MCF 10A (cell line): ENCODE results near the gene MGAT1. TPM values are rescaled to one million over a fixed set of nuclear protein-coding genes. Genes with fewer than 3 reads are reported as not detected.

Experiments
- BruUV-seq: library from RNA; stranded (reverse); fragments of 400-500 nt; replicated peaks from 2 replicates; lab custom pipeline; 2021; lab: Mats Ljungman, UMichigan
- CTCF ChIA-PET: fragments of 300-600 bp; sonication (Branson Sonifier 250); formaldehyde crosslinking; extraction: SDS; loops from one replicate; lab custom pipeline; 2021; ENCODE audit warnings: antibody characterized with exemption, inconsistent platforms; lab: Yijun Ruan, JAX
- POLR2A ChIA-PET: fragments of 300-600, 350-650 bp; sonication (Branson Sonifier 250); formaldehyde crosslinking; extraction: SDS; loops from one replicate; lab custom pipeline; 2020; ENCODE audit warnings: antibody characterized with exemption, inconsistent platforms; lab: Yijun Ruan, JAX
- DNase-seq: peaks from one replicate; pipeline ENCODE4 v3.0.0-alpha.2; 2018; ENCODE audit not compliant: unreplicated experiment
- H3K27ac Mint-ChIP-seq: one replicate; pipeline ENCODE4 v1.8.0; 2022; ENCODE audit warnings: mild to moderate bottlenecking, low read depth, mixed read lengths; ENCODE audit not compliant: unreplicated experiment
- H3K27me3 Mint-ChIP-seq: one replicate; pipeline ENCODE4 v1.8.0; 2022; ENCODE audit warnings: mixed read lengths; ENCODE audit not compliant: insufficient read depth, unreplicated experiment
- H3K36me3 Mint-ChIP-seq: one replicate; pipeline ENCODE4 v1.8.0; 2022; ENCODE audit warnings: mild to moderate bottlenecking, moderate library complexity, mixed read lengths; ENCODE audit not compliant: insufficient read depth, unreplicated experiment
- H3K4me1 Mint-ChIP-seq: one replicate; pipeline ENCODE4 v1.8.0; 2022; ENCODE audit warnings: mixed read lengths; ENCODE audit not compliant: insufficient read depth, unreplicated experiment
- H3K4me3 Mint-ChIP-seq: one replicate; pipeline ENCODE4 v1.8.0; 2022; ENCODE audit warnings: mild to moderate bottlenecking, moderate library complexity, mixed read lengths; ENCODE audit not compliant: unreplicated experiment
- H3K9me3 Mint-ChIP-seq: one replicate; pipeline ENCODE4 v1.8.0; 2022; ENCODE audit warnings: mixed read lengths; ENCODE audit not compliant: unreplicated experiment
- intact Hi-C: fragments of 100-400 bp; cut with micrococcal nuclease; formaldehyde crosslinking; loops from 2 replicates; pipeline ENCODE4 v1.14.1; 2022
- total RNA-seq: library from RNA; stranded (reverse); gene quantifications from 2 replicates; pipeline ENCODE4 v1.2.3, GENCODE V29; 2022
- TF ChIP-seq, protein P1 (sequence below): fragments of 200-600 bp; IDR thresholded peaks from one replicate; pipeline ENCODE4 v1.8.0; 2022; ENCODE audit warnings: antibody characterized with exemption, mild to moderate bottlenecking; ENCODE audit not compliant: unreplicated experiment

MGAT1 gene
- total RNA-seq, 1 experiment from 2014 or later: 135 TPM

DNA sequence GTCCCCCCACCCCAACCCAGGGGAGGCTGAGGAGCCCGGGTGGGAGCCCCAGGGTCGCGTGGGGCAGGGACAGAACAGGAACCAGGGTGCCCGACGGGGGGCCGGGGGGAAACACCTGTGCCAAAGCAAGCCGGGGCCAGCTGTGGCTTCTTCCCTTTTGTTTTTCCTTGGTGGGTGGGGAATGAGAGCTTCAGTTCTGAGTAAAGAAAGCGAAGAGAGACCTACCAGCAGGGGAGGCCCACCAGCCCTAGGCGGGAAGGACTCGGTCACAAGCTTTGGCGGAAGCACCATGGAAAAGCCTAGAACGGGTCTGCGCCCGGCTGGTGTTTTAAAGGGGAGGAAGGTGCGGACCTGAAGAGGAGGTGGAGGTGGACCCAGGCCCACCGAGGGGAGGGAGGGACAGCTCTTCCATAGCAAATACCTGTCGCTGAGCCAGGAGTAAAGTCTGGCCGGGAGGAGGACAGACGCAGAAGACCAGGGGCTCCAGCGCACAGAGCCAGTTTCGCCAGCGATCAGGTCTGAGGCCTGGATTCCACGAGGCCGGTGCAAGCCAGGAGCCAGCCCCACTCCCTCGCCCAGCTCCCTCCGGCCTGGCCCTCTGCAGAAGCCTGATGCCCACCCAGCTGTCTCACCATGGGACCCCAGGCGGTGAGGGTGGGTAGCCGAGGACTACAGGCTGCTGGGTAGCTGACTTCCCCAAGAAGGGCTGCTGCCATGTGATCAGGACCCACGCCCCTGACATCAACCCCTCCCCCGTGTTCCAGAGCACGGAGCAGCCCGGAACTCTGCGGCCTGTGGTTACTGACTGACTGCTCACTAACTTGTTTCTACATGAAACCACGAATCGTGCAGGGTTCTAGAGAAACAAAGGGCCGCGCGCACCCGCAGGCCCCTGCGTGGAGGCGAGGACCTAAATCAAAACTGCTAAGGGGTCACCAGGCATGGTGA is 849 bp upstream of the MGAT1 start:
- Mint-ChIP-seq H3K36me3 (peaks cover 55% of the 10 kb centered on the region), H3K4me3 (peak overlapping the region; percentile 75), H3K27ac (no peak overlapping the region), H3K27me3 (no peaks in the 10 kb centered on the region), H3K9me3 (no peaks in the 10 kb centered on the region), H3K4me1 (peaks cover 61% of the 10 kb centered on the region)
- ChIA-PET CTCF (interaction anchor here (0.5 to 1.1 kb wide), 5 partner anchors 60 to 477 kb away, joined by 3 to 6 read pairs (median 4); no protein-coding TSS in a partner anchor), POLR2A (interaction anchor here (0.7 to 4.6 kb wide), 8 partner anchors 8 to 419 kb away, joined by 3 to 78 read pairs (median 6); partner anchors contain the start of gene TRIM41)
- TF ChIP-seq, protein P1, sequence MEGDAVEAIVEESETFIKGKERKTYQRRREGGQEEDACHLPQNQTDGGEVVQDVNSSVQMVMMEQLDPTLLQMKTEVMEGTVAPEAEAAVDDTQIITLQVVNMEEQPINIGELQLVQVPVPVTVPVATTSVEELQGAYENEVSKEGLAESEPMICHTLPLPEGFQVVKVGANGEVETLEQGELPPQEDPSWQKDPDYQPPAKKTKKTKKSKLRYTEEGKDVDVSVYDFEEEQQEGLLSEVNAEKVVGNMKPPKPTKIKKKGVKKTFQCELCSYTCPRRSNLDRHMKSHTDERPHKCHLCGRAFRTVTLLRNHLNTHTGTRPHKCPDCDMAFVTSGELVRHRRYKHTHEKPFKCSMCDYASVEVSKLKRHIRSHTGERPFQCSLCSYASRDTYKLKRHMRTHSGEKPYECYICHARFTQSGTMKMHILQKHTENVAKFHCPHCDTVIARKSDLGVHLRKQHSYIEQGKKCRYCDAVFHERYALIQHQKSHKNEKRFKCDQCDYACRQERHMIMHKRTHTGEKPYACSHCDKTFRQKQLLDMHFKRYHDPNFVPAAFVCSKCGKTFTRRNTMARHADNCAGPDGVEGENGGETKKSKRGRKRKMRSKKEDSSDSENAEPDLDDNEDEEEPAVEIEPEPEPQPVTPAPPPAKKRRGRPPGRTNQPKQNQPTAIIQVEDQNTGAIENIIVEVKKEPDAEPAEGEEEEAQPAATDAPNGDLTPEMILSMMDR: no peak
- intact Hi-C loops: loop anchor here (5.0 kb wide), 1 partner anchor 384 kb away; no protein-coding TSS in a partner anchor
- DNase-seq: no peak
- no TSS peak for BruUV-seq

- no peaks in the 10 kb centered on the region for H3K9me3 Mint-ChIP-seq
- ChIA-PET POLR2A (interaction anchor here (0.5 to 4.6 kb wide), 32 partner anchors 7 to 1247 kb away, joined by 3 to 78 read pairs (median 6); partner anchors contain the start of genes TRIM41, TRIM52, TRIM7 and ZFP62), CTCF (interaction anchor here (0.6 to 2.7 kb wide), 5 partner anchors 9 to 383 kb away, joined by 3 to 14 read pairs (median 6); no protein-coding TSS in a partner anchor)
- peaks cover 56% of the 10 kb centered on the region for H3K4me1 Mint-ChIP-seq
- TF ChIP-seq, protein P1: no peak
- intact Hi-C loops: loop anchor here (1.0 to 5.0 kb wide), 4 partner anchors 17 to 386 kb away; partner anchors contain the start of gene ZFP62
- no peak for DNase-seq
- no peaks in the 10 kb centered on the region for H3K27me3 Mint-ChIP-seq
- TSS peak; percentile 46 for BruUV-seq
- H3K4me3 Mint-ChIP-seq: peak overlapping the region; percentile 75
- peaks cover 51% of the 10 kb centered on the region for H3K36me3 Mint-ChIP-seq
- H3K27ac Mint-ChIP-seq: peak overlapping the region; percentile 78
These were observed 846 bp downstream of the MGAT1 start for GRCh38 chr5:180801596-180802324.

DNA sequence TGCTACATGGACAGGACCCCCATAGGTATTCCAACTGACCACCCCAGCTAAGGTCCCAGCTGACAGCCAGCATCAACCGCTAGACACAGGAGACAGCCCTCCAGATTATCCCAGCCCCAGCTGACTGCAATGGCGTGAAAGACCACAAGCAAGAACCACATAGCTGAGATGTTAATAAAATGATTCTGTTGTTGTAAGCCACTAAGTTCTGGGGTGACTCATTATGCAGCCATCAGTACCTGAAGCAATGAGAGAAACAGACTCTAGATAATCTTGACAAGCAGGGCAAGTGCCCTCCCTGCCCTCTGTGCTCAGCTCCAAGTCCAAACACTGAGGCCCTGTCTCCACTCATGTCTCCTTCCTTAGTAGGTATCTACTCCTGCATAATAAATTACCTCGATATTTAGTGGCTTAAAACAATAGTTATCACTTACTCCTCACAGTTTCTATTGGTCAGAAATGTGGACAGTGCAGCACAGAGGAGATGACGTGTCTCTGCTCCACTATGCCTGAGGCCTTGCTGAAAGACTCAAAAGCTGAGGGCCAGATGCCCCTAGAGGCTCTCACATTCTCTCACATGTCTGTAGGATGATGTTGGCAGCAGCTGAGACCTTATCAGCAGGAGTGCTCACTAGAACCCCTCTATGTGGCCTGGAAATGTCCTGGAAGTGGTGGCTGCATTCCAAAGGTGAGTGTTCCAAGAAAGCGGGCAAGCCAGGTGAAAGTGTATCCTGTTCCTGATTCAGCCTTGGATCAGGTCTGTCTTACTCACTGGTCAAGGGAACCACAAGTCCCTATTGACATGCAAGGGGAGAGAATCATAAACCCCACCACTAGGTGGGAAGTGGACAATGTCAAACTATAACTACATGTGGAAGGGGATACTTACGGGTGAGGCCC is 2.5 kb downstream of the MGAT1 start:
- POLR2A ChIA-PET: interaction anchor here (0.5 to 4.6 kb wide), 17 partner anchors 9 to 443 kb away, joined by 3 to 78 read pairs (median 6); partner anchors contain the start of genes TRIM7 and ZFP62

More for the DNA sequence above, 2.5 kb downstream of the MGAT1 start:
- TF ChIP-seq, protein P1: peak; percentile 6
- intact Hi-C loops: loop anchor here (2.0 to 5.0 kb wide), 2 partner anchors 15 to 387 kb away; no protein-coding TSS in a partner anchor
- no TSS peak for BruUV-seq
- Mint-ChIP-seq H3K36me3 (peaks cover 52% of the 10 kb centered on the region), H3K9me3 (no peaks in the 10 kb centered on the region), H3K4me3 (peak overlapping the region; percentile 75), H3K4me1 (peaks cover 58% of the 10 kb centered on the region), H3K27ac (peak overlapping the region; percentile 78), H3K27me3 (no peaks in the 10 kb centered on the region)
- DNase-seq: peak; percentile 62
- CTCF ChIA-PET: interaction anchor here (0.7 to 2.7 kb wide), 8 partner anchors 10 to 387 kb away, joined by 3 to 14 read pairs (median 6); no protein-coding TSS in a partner anchor
